GM12891 (cell line): Measurements from ENCODE around the gene DLD.

Experiments
- POLR2A ChIP-seq: IDR thresholded peaks from 2 replicates; pipeline ENCODE4 v1.6.1; 2011; ENCODE audit warnings: low read depth, low read length, control low read depth
- POLR2AphosphoS5 ChIP-seq: IDR thresholded peaks from 2 replicates; pipeline ENCODE4 v1.6.1; 2011; ENCODE audit warnings: low read depth, low read length, control low read depth
- POU2F2 ChIP-seq: IDR thresholded peaks from 2 replicates; pipeline ENCODE4 v1.6.1; 2011; ENCODE audit warnings: low read depth, mild to moderate bottlenecking, control low read depth, low read length, moderate library complexity
- SPI1 ChIP-seq: IDR thresholded peaks from 2 replicates; pipeline ENCODE4 v1.6.1; 2011; ENCODE audit warnings: low read depth, low read length, control low read depth
- TAF1 ChIP-seq: IDR thresholded peaks from 2 replicates; pipeline ENCODE4 v1.6.1; 2011; ENCODE audit warnings: low read depth, low read length, control low read depth

DNA sequence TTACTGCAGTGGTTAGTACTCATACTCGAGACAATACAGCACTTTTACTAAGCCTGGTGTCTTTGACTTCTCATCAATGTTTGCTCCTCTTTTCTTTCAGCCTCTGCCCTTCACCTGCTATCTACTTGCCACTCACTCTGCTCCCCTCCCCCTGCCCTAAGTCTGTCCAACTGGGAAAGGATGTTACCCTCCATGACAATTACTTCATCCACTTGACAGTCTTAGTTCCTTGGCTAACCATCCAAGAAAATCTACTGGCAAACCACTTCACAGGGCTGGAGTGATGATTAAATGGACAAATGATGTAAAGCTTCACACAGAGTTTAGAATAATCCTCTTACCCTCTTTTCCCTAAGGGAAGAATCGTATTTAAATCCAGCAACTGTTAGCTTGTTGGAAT lies 8.2 kb upstream of the DLD start:
- TF ChIP-seq POLR2A (no peak), POLR2AphosphoS5 (no peak), TAF1 (no peak), SPI1 (no peak), POU2F2 (no peak)
